ENCODE measurements around the gene NAPSA. TPM values are rescaled to one million over a fixed set of nuclear protein-coding genes. Genes with fewer than 3 reads are reported as not detected.

NAPSA gene
- total RNA-seq, 2 donors from 2014 or later: 1.8 to 2.3 TPM

GRCh38 chr19:50381881-50382729 lies 16.7 kb upstream of the NAPSA start:
- TF ChIP-seq CTCF (IDR thresholded peaks at IDR 0.05) (no peak), POLR2A (IDR thresholded peaks at IDR 0.05) (no peak)
- WGBS, 2 donors: 88 to 89% methylated on average over 22 to 26 of the region's 58 CpGs
- ATAC-seq (no peak), DNase-seq (peak in 1 of 4 donors; percentile 19)
- H3K27me3 ChIP-seq: no peaks in the 10 kb centered on the region
- no peak overlapping the region for H3K4me3 ChIP-seq
- peaks cover 0 to 23% of the 10 kb centered on the region in 2 donors for H3K36me3 ChIP-seq (replicated peaks in 1 of 2; ENCODE audit: insufficient read depth in 1 of 2, low read depth in 2 of 2)
- no peak overlapping the region for H3K27ac ChIP-seq
- intact Hi-C loops (cut with DNase I): no loop called here
- H3K4me1 ChIP-seq: peaks cover 18% of the 10 kb centered on the region
- no peaks in the 10 kb centered on the region for H3K9me3 ChIP-seq

- ATAC-seq (no peak), DNase-seq (peak in 1 of 4 donors; percentile 12)
- Histone ChIP-seq H3K36me3 (replicated peaks in 1 of 2; ENCODE audit: insufficient read depth in 1 of 2, low read depth in 2 of 2) (peaks cover 0 to 23% of the 10 kb centered on the region in 2 donors), H3K27ac (no peak overlapping the region), H3K9me3 (no peaks in the 10 kb centered on the region), H3K4me1 (peaks cover 21% of the 10 kb centered on the region), H3K4me3 (no peak overlapping the region), H3K27me3 (no peaks in the 10 kb centered on the region)
- 78 to 87% methylated on average over 7 to 8 of the region's 8 CpGs for WGBS, 2 donors
- intact Hi-C loops (cut with DNase I): no loop called here
- TF ChIP-seq CTCF (IDR thresholded peaks at IDR 0.05): no peak
- no peak for TF ChIP-seq POLR2A (IDR thresholded peaks at IDR 0.05)
Observed at GRCh38 chr19:50380751-50381151, 15.3 kb upstream of the NAPSA start.

GRCh38 chr19:50380137-50380536 lies 14.7 kb upstream of the NAPSA start:
- Histone ChIP-seq H3K27ac (no peak overlapping the region), H3K27me3 (no peaks in the 10 kb centered on the region), H3K9me3 (no peaks in the 10 kb centered on the region), H3K36me3 (replicated peaks in 1 of 2; ENCODE audit: insufficient read depth in 1 of 2, low read depth in 2 of 2) (peaks cover 0 to 23% of the 10 kb centered on the region in 2 donors), H3K4me3 (no peak overlapping the region), H3K4me1 (peaks cover 18% of the 10 kb centered on the region)
- DNase-seq: no peak
- TF ChIP-seq POLR2A (IDR thresholded peaks at IDR 0.05) (no peak), CTCF (IDR thresholded peaks at IDR 0.05) (no peak)
- ATAC-seq: no peak
- 76 to 85% methylated on average over 7 to 11 of the region's 11 CpGs for WGBS, 2 donors
- intact Hi-C loops (cut with DNase I): no loop called here

- no peaks in the 10 kb centered on the region for H3K9me3 ChIP-seq
- no peak overlapping the region for H3K27ac ChIP-seq
- intact Hi-C loops (cut with DNase I): no loop called here
- H3K4me1 ChIP-seq: peaks cover 13% of the 10 kb centered on the region
- DNase-seq: no peak
- ATAC-seq: no peak
- peaks cover 0 to 23% of the 10 kb centered on the region in 2 donors for H3K36me3 ChIP-seq (replicated peaks in 1 of 2; ENCODE audit: insufficient read depth in 1 of 2, low read depth in 2 of 2)
- H3K27me3 ChIP-seq: no peaks in the 10 kb centered on the region
- 87 to 90% methylated on average over 9 to 11 of the region's 11 CpGs for WGBS, 2 donors
- no peak for TF ChIP-seq CTCF (IDR thresholded peaks at IDR 0.05)
- no peak for TF ChIP-seq POLR2A (IDR thresholded peaks at IDR 0.05)
- H3K4me3 ChIP-seq: no peak overlapping the region
Observed at GRCh38 chr19:50379602-50380001, 14.2 kb upstream of the NAPSA start.

- TF ChIP-seq CTCF (IDR thresholded peaks at IDR 0.05): no peak
- no peak for TF ChIP-seq POLR2A (IDR thresholded peaks at IDR 0.05)
- DNase-seq (no peak), ATAC-seq (no peak)
- Histone ChIP-seq H3K27ac (no peak overlapping the region), H3K36me3 (replicated peaks in 1 of 2; ENCODE audit: insufficient read depth in 1 of 2, low read depth in 2 of 2) (peaks cover 0 to 23% of the 10 kb centered on the region in 2 donors), H3K27me3 (no peaks in the 10 kb centered on the region), H3K9me3 (no peaks in the 10 kb centered on the region), H3K4me3 (no peak overlapping the region), H3K4me1 (peaks cover 12% of the 10 kb centered on the region)
- intact Hi-C loops (cut with DNase I): no loop called here
- 92 to 93% methylated on average over 3 to 10 of the region's 10 CpGs for WGBS, 2 donors
Observed at GRCh38 chr19:50378863-50379236, 13.4 kb upstream of the NAPSA start.
